ENCODE measurements around the gene MALAT1. TPM values are rescaled to one million over a fixed set of nuclear protein-coding genes. Genes with fewer than 3 reads are reported as not detected.

The MALAT1 gene
- polyA plus RNA-seq, 1 donor from 2014 or later, result 3,054 TPM

Other genes starting within 250 kb of the MALAT1 start
- gene POLA2, start 237.1 kb upstream of the MALAT1 start, polyA plus RNA-seq, result 13.0 TPM
- gene CDC42EP2, start 184.2 kb upstream of the MALAT1 start, polyA plus RNA-seq, result not detected
- gene DPF2, start 165.2 kb upstream of the MALAT1 start, polyA plus RNA-seq, result 77.7 TPM
- gene TIGD3, start 144.3 kb upstream of the MALAT1 start, polyA plus RNA-seq, result 2.3 TPM
- 17.8 TPM for gene SLC25A45, start 116.4 kb upstream of the MALAT1 start, polyA plus RNA-seq
- gene FRMD8, start 112.4 kb upstream of the MALAT1 start, polyA plus RNA-seq, result 54.2 TPM
- gene NEAT1, start 76.2 kb upstream of the MALAT1 start, polyA plus RNA-seq, result 1.2 TPM
- 34.0 TPM for gene SCYL1, start 26.0 kb downstream of the MALAT1 start, polyA plus RNA-seq
- 37.4 TPM for gene LTBP3, start 59.3 kb downstream of the MALAT1 start, polyA plus RNA-seq
- gene ZNRD2, start 71.4 kb downstream of the MALAT1 start, polyA plus RNA-seq, result 86.4 TPM
- 49.0 TPM for gene FAM89B, start 73.5 kb downstream of the MALAT1 start, polyA plus RNA-seq
- gene EHBP1L1, start 77.0 kb downstream of the MALAT1 start, polyA plus RNA-seq, result 16.1 TPM
- gene KCNK7, start 96.8 kb downstream of the MALAT1 start, polyA plus RNA-seq, result not detected
- gene MAP3K11, start 115.2 kb downstream of the MALAT1 start, polyA plus RNA-seq, result 26.5 TPM
- gene PCNX3, start 116.7 kb downstream of the MALAT1 start, polyA plus RNA-seq, result 6.8 TPM
- 253 TPM for gene SIPA1, start 139.1 kb downstream of the MALAT1 start, polyA plus RNA-seq
- 66.7 TPM for gene RELA, start 163.9 kb downstream of the MALAT1 start, polyA plus RNA-seq
- 62.6 TPM for gene KAT5, start 213.2 kb downstream of the MALAT1 start, polyA plus RNA-seq
- 120 TPM for gene RNASEH2C, start 221.8 kb downstream of the MALAT1 start, polyA plus RNA-seq

Data from IgD-negative memory B cell (primary cell).